B cell (primary cell): ENCODE data around the gene SLAMF9. TPM values are rescaled to one million over a fixed set of nuclear protein-coding genes. Genes with fewer than 3 reads are reported as not detected.

Experiments used
- ATAC-seq: fragments of 200-7000 bp; cut with Tn5 transposase; one replicate; pipeline ENCODE4 v1.10.0; 2021; ENCODE audit warnings: low read depth, mild to moderate bottlenecking, moderate number of reproducible peaks, moderate library complexity
- CTCF ChIA-PET: fragments of 350-600 bp; sonication (Branson Sonifier 250); formaldehyde crosslinking; loops from one replicate; lab custom pipeline; 2021; ENCODE audit warnings: antibody characterized with exemption, inconsistent platforms; lab: Charles Lee
- POLR2A ChIA-PET: fragments of 350-600 bp; sonication (Branson Sonifier 250); formaldehyde crosslinking; loops from one replicate; lab custom pipeline; 2021; ENCODE audit warnings: antibody characterized with exemption; lab: Charles Lee
- DNase-seq: peaks from one replicate; pipeline ENCODE4 v3.0.0; 2013
- H2AFZ ChIP-seq: 2 replicates; pipeline ENCODE4 v1.6.1; 2012; ENCODE audit warnings: mild to moderate bottlenecking, low read depth, low read length; ENCODE audit not compliant: insufficient read depth, poor library complexity, severe bottlenecking
- H3K27ac ChIP-seq, 2 donors: 1 replicate in 1 of 2; 2 replicates in 1 of 2; pipeline ENCODE4 v1.5.1; 2012 to 2013; ENCODE audit warnings: low read length in 2 of 2, mild to moderate bottlenecking in 2 of 2, moderate library complexity in 1 of 2
- H3K27me3 ChIP-seq, 4 experiments: fragments of 200-600 bp in 1 of 4; sonication (generic) in 1 of 4; replicated peaks in 1 of 4; 1 replicate in 2 of 4; 2 replicates in 2 of 4; pipeline versions ENCODE4 v1.6.1 to v1.7.0; 2013 to 2016; ENCODE audit warnings: low read length in 3 of 4, mild to moderate bottlenecking in 2 of 4, mixed read lengths in 1 of 4, moderate library complexity in 1 of 4; ENCODE audit not compliant: insufficient read depth in 4 of 4, control insufficient read depth in 3 of 4; ENCODE audit errors: control extremely low read depth in 1 of 4
- H3K36me3 ChIP-seq, 2 experiments: replicated peaks in 1 of 2; 1 replicate in 1 of 2; 2 replicates in 1 of 2; pipeline versions ENCODE4 v1.6.1 to v1.7.1; 2013; ENCODE audit warnings: low read length in 1 of 2; ENCODE audit not compliant: insufficient read depth in 2 of 2, control insufficient read depth in 1 of 2; ENCODE audit errors: control extremely low read depth in 1 of 2, extremely low read depth in 1 of 2
- H3K4me1 ChIP-seq, 2 donors: fragments of 200-600 bp in 1 of 2; sonication (generic) in 1 of 2; 1 replicate in 1 of 2; 2 replicates in 1 of 2; pipeline versions ENCODE4 v1.5.1 to v1.6.1; 2013 to 2017; ENCODE audit warnings: low read length in 2 of 2; ENCODE audit not compliant: control insufficient read depth in 2 of 2, insufficient read depth in 2 of 2
- H3K4me2 ChIP-seq: replicated peaks from 2 replicates; pipeline ENCODE3; 2012; ENCODE audit warnings: mild to moderate bottlenecking, low read depth, low read length; ENCODE audit not compliant: poor library complexity, severe bottlenecking
- H3K4me3 ChIP-seq, 5 experiments: fragments of 200-600 bp in 1 of 5; sonication (generic) in 1 of 5; 1 replicate in 3 of 5; 2 replicates in 2 of 5; pipeline versions ENCODE4 v1.5.1 to v1.7.0; 2011 to 2016; ENCODE audit warnings: low read length in 4 of 5, mild to moderate bottlenecking in 4 of 5, low read depth in 2 of 5, control low read depth in 1 of 5, moderate library complexity in 1 of 5; ENCODE audit not compliant: insufficient read depth in 1 of 5; ENCODE audit errors: control extremely low read depth in 1 of 5, extremely low read depth in 1 of 5
- H3K79me2 ChIP-seq: fragments of 200-600 bp; sonication (generic); one replicate; pipeline ENCODE4 v1.6.0; 2016; ENCODE audit warnings: low read length; ENCODE audit not compliant: control insufficient read depth, insufficient read depth
- H3K9ac ChIP-seq: fragments of 200-600 bp; sonication (generic); 2 replicates; pipeline ENCODE4 v1.6.1; 2017; ENCODE audit warnings: mild to moderate bottlenecking, low read length, moderate library complexity
- H3K9me3 ChIP-seq, 3 donors: one replicate each; pipeline versions ENCODE4 v1.6.1 to v1.7.1; 2013; ENCODE audit warnings: low read length in 2 of 3; ENCODE audit not compliant: control insufficient read depth in 2 of 3, insufficient read depth in 1 of 3; ENCODE audit errors: control extremely low read depth in 1 of 3
- H4K20me1 ChIP-seq: 2 replicates; pipeline ENCODE4 v1.6.0; 2012; ENCODE audit warnings: mild to moderate bottlenecking, low read length; ENCODE audit not compliant: insufficient read depth, control insufficient read depth, poor library complexity, severe bottlenecking
- H3K27ac Mint-ChIP-seq: one replicate; pipeline ENCODE4 v1.8.0; 2021; ENCODE audit warnings: mixed read lengths
- H3K27me3 Mint-ChIP-seq: one replicate; pipeline ENCODE4 v1.8.0; 2021; ENCODE audit warnings: mixed read lengths
- H3K4me1 Mint-ChIP-seq: one replicate; pipeline ENCODE4 v1.8.0; 2021; ENCODE audit warnings: mixed read lengths
- H3K4me3 Mint-ChIP-seq: one replicate; pipeline ENCODE4 v1.8.0; 2021; ENCODE audit warnings: mixed read lengths
- H3K9me3 Mint-ChIP-seq: one replicate; pipeline ENCODE4 v1.8.0; 2022; ENCODE audit warnings: mixed read lengths; ENCODE audit not compliant: insufficient read depth
- CTCF ChIP-seq: fragments of 200-600 bp; IDR thresholded peaks from one replicate; pipeline ENCODE4 v1.8.0; 2022; ENCODE audit warnings: antibody characterized with exemption, mild to moderate bottlenecking
- EZH2 ChIP-seq: IDR thresholded peaks from 2 replicates; pipeline ENCODE4 v1.6.1; 2012; ENCODE audit warnings: borderline replicate concordance, low read depth, mild to moderate bottlenecking, moderate library complexity, low read length; ENCODE audit not compliant: insufficient read depth, poor library complexity, severe bottlenecking
- WGBS: methylation state at CpG from one replicate; pipeline ENCODE4 v1.1.5; 2013; ENCODE audit warnings: missing lambda C conversion rate; ENCODE audit not compliant: insufficient coverage; 5-methylcytosine and 5-hydroxymethylcytosine counted together
- intact Hi-C: fragments of 100-400 bp; cut with micrococcal nuclease; formaldehyde crosslinking; loops from one replicate; pipeline ENCODE4 v1.10.0; 2022
- polyA plus RNA-seq: library from polyadenylated mRNA; depleted of rRNA; stranded (reverse); fragments of >200 nt; gene quantifications from 2 replicates; pipeline ENCODE4 v1.2.3, GENCODE V29; 2012
- total RNA-seq, 2 donors: library from RNA; stranded (reverse); fragments of 120-200 nt in 1 of 2; gene quantifications; 1 replicate in 1 of 2; 2 replicates in 1 of 2; pipeline versions ENCODE4 v1.2.3 to v1.2.4, GENCODE V29; 2013 to 2022

The SLAMF9 gene
- total and polyA plus RNA-seq, 2 donors (not counting 1 experiment from before 2014, with no cell fraction given) = not detected

GRCh38 chr1:159935719-159936272, 18.2 kb downstream of the SLAMF9 start:
- WGBS = 45% methylated on average over 4 of the region's 4 CpGs
- peaks cover 47% of the 10 kb centered on the region for H3K4me1 Mint-ChIP-seq

More at GRCh38 chr1:159935719-159936272, 18.2 kb downstream of the SLAMF9 start:
- intact Hi-C loops = loop anchor here (1.0 to 5.0 kb wide), 7 partner anchors 10 to 317 kb away; partner anchors contain the start of genes IGSF9 and TAGLN2
- Histone ChIP-seq H3K9ac (peak overlapping the region; percentile 8), H3K27ac (no peak overlapping the region), H2AFZ (no peak overlapping the region), H3K4me2 (peak overlapping the region; percentile 73), H3K79me2 (no peaks in the 10 kb centered on the region), H3K9me3 (peaks cover 0 to 4% (median 0%) of the 10 kb centered on the region in 3 donors), H3K4me1 (peaks cover 37 to 43% of the 10 kb centered on the region in 2 donors), H4K20me1 (no peaks in the 10 kb centered on the region), H3K27me3 (no peaks in the 10 kb centered on the region), H3K36me3 (no peaks in the 10 kb centered on the region), H3K4me3 (no peak overlapping the region)
- ATAC-seq (no peak), DNase-seq (peak; percentile 54)
- CTCF ChIA-PET = interaction anchor here (1.0 to 10.7 kb wide), 12 partner anchors 10 to 151 kb away, joined by 3 to 177 read pairs (median 6); partner anchors contain the start of gene TAGLN2
- H3K27me3 Mint-ChIP-seq = peaks cover 5% of the 10 kb centered on the region
- peak overlapping the region; percentile 19 for H3K4me3 Mint-ChIP-seq
- H3K9me3 Mint-ChIP-seq = no peaks in the 10 kb centered on the region
- POLR2A ChIA-PET = interaction anchor here (1.1 kb wide), 1 partner anchor 9 kb away, joined by 5 read pairs; no protein-coding TSS in a partner anchor
- TF ChIP-seq CTCF = no peak
- no peak for TF ChIP-seq EZH2
- H3K27ac Mint-ChIP-seq = no peak overlapping the region
